ENCODE data around the gene MEIS1.

The MEIS1 gene

DNA sequence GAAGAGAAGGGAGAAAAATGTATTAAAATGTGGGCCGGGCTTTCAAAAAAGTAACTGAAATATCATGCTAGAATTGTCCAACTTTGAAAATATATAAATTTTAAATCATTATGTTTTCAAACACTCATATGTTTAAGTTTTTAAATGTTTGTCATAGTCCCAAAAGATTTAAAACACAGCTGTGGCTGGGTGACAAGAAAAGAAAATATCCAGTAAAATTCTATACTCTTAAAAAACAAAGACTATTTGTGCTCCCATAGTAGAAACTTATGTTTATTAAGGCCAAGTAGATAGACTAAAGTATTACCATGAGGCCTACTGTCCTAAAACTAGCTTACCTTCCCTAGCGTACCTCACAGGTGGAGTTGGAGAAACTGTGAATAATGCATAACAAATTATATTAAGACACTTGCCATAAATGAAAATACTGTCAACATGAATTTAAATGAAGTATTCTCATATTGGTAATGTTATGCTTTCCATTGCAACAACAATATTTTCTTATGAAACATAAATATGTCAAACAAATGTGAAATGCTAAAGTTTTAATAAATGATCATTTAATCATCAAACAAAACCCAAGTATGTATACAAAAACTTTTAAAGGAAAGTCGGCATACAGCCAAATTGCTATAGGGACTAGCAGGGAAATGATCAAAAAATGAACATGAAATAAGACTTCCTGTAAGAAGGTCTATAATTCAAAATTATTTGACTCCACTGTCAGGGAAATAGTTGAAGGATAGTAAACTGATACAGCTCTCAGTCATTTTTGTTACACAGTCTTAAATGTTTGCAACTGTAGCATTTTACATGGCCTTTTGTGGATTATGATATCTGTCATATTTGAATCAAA, 13.4 kb downstream of the MEIS1 start:
- DNase-seq: no peak
- no peak overlapping the region for H3K18ac ChIP-seq (ENCODE audit: low read depth in 1 of 2, low read length in 2 of 2)
- no peak overlapping the region for H3K27ac ChIP-seq (ENCODE audit: low read length, poor library complexity, severe bottlenecking)
- no peak overlapping the region for H2BK15ac ChIP-seq (ENCODE audit: low read depth, poor library complexity, severe bottlenecking)
- no peak overlapping the region for H3K4ac ChIP-seq (ENCODE audit: low read depth in 1 of 2, low read length in 2 of 2)
- no peak overlapping the region for H2BK120ac ChIP-seq (ENCODE audit: low read depth, low read length)
- peaks cover 6 to 13% of the 10 kb centered on the region in 2 experiments for H3K36me3 ChIP-seq (ENCODE audit: control insufficient read depth in 1 of 2, insufficient read depth in 2 of 2, low read depth in 1 of 2, low read length in 2 of 2)
- peak overlapping the region; percentile 99 for H3K9ac ChIP-seq (ENCODE audit: low read length)
- no peak overlapping the region for H3K14ac ChIP-seq (ENCODE audit: low read length in 2 of 2)
- H2BK12ac ChIP-seq (ENCODE audit: low read length in 2 of 2): no peak overlapping the region
- H3K23ac ChIP-seq (ENCODE audit: low read length in 2 of 2): no peak overlapping the region
- H4K91ac ChIP-seq (ENCODE audit: low read length): no peak overlapping the region
- H3K79me1 ChIP-seq (replicated peaks; ENCODE audit: low read length, poor library complexity, severe bottlenecking): peaks cover 4% of the 10 kb centered on the region
- no peak overlapping the region for H3K4me2 ChIP-seq (ENCODE audit: low read length, poor library complexity, severe bottlenecking)
- no peak overlapping the region for H3K4me3 ChIP-seq (ENCODE audit: insufficient read depth in 1 of 2, low read depth in 1 of 2, low read length in 2 of 2)
- no peak overlapping the region for H4K8ac ChIP-seq (ENCODE audit: low read length)
- WGBS: no CpG with 5 or more reads among the region's 3 CpGs
- peaks cover 15% of the 10 kb centered on the region for H3K4me1 ChIP-seq (ENCODE audit: control insufficient read depth, insufficient read depth, low read depth, low read length)
- no peak overlapping the region for H2AFZ ChIP-seq (ENCODE audit: low read depth, low read length)
- no peaks in the 10 kb centered on the region for H3K9me3 ChIP-seq (ENCODE audit: control insufficient read depth, low read length)
- no peak overlapping the region for H2BK5ac ChIP-seq (ENCODE audit: low read depth, low read length, poor library complexity, severe bottlenecking)
- H2AK5ac ChIP-seq (ENCODE audit: low read length, severe bottlenecking): no peak overlapping the region
- H3K27me3 ChIP-seq (ENCODE audit: control insufficient read depth in 1 of 2, insufficient read depth in 1 of 2, low read length in 2 of 2): peaks cover 0 to 10% of the 10 kb centered on the region in 2 experiments

DNA sequence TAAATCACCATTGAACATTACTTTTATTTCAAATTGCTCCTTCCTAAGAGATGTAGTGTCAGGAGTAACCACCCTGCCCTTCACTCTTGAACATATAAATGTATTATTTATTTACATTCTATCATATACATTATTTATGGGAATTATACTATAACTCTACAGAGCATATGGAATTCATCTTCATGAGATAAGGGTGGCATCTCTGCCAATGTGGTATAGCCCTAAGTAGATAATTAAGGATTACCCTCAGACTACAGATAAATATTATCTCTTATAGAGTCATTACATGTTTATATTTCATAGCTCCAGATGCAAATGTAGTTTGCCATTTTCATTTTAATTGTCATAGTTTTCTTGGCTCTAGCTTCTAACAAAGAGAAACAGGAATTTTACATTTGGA, 17.3 kb downstream of the MEIS1 start:
- Histone ChIP-seq H3K36me3 (ENCODE audit: control insufficient read depth in 1 of 2, insufficient read depth in 2 of 2, low read depth in 1 of 2, low read length in 2 of 2) (peaks cover 0 to 20% of the 10 kb centered on the region in 2 experiments), H2AFZ (ENCODE audit: low read depth, low read length) (no peak overlapping the region), H2BK5ac (ENCODE audit: low read depth, low read length, poor library complexity, severe bottlenecking) (no peak overlapping the region)

GRCh38 chr2:66452917-66453316, 18.0 kb downstream of the MEIS1 start:
- Histone ChIP-seq H2AFZ (ENCODE audit: low read depth, low read length) (no peak overlapping the region), H2AK5ac (ENCODE audit: low read length, severe bottlenecking) (no peak overlapping the region), H3K23ac (ENCODE audit: low read length in 2 of 2) (no peak overlapping the region), H3K14ac (ENCODE audit: low read length in 2 of 2) (no peak overlapping the region), H3K27ac (ENCODE audit: low read length, poor library complexity, severe bottlenecking) (no peak overlapping the region), H2BK12ac (ENCODE audit: low read length in 2 of 2) (no peak overlapping the region), H3K79me1 (replicated peaks; ENCODE audit: low read length, poor library complexity, severe bottlenecking) (peaks cover 2% of the 10 kb centered on the region), H2BK15ac (ENCODE audit: low read depth, poor library complexity, severe bottlenecking) (no peak overlapping the region), H2BK120ac (ENCODE audit: low read depth, low read length) (no peak overlapping the region), H3K9ac (ENCODE audit: low read length) (no peak overlapping the region), H3K4me3 (ENCODE audit: insufficient read depth in 1 of 2, low read depth in 1 of 2, low read length in 2 of 2) (no peak overlapping the region), H3K9me3 (ENCODE audit: control insufficient read depth, low read length) (no peaks in the 10 kb centered on the region), H3K4ac (ENCODE audit: low read depth in 1 of 2, low read length in 2 of 2) (no peak overlapping the region), H3K18ac (ENCODE audit: low read depth in 1 of 2, low read length in 2 of 2) (no peak overlapping the region), H3K27me3 (ENCODE audit: control insufficient read depth in 1 of 2, insufficient read depth in 1 of 2, low read length in 2 of 2) (no peaks in the 10 kb centered on the region), H3K36me3 (ENCODE audit: control insufficient read depth in 1 of 2, insufficient read depth in 2 of 2, low read depth in 1 of 2, low read length in 2 of 2) (peaks cover 3 to 27% of the 10 kb centered on the region in 2 experiments), H2BK5ac (ENCODE audit: low read depth, low read length, poor library complexity, severe bottlenecking) (no peak overlapping the region), H4K8ac (ENCODE audit: low read length) (no peak overlapping the region), H4K91ac (ENCODE audit: low read length) (no peak overlapping the region), H3K4me1 (ENCODE audit: control insufficient read depth, insufficient read depth, low read depth, low read length) (no peaks in the 10 kb centered on the region), H3K4me2 (ENCODE audit: low read length, poor library complexity, severe bottlenecking) (no peak overlapping the region)
- DNase-seq: no peak
- WGBS: 100% methylated on average over 1 of the region's 2 CpGs

More for the DNA sequence above, 17.3 kb downstream of the MEIS1 start:
- Histone ChIP-seq H3K9ac (ENCODE audit: low read length) (no peak overlapping the region), H4K8ac (ENCODE audit: low read length) (no peak overlapping the region), H3K4me3 (ENCODE audit: insufficient read depth in 1 of 2, low read depth in 1 of 2, low read length in 2 of 2) (no peak overlapping the region), H3K4me2 (ENCODE audit: low read length, poor library complexity, severe bottlenecking) (no peak overlapping the region), H2AK5ac (ENCODE audit: low read length, severe bottlenecking) (no peak overlapping the region), H2BK12ac (ENCODE audit: low read length in 2 of 2) (no peak overlapping the region), H3K4ac (ENCODE audit: low read depth in 1 of 2, low read length in 2 of 2) (no peak overlapping the region), H3K4me1 (ENCODE audit: control insufficient read depth, insufficient read depth, low read depth, low read length) (no peaks in the 10 kb centered on the region), H3K18ac (ENCODE audit: low read depth in 1 of 2, low read length in 2 of 2) (no peak overlapping the region), H3K79me1 (replicated peaks; ENCODE audit: low read length, poor library complexity, severe bottlenecking) (peaks cover 2% of the 10 kb centered on the region), H4K91ac (ENCODE audit: low read length) (no peak overlapping the region), H3K9me3 (ENCODE audit: control insufficient read depth, low read length) (no peaks in the 10 kb centered on the region), H2BK120ac (ENCODE audit: low read depth, low read length) (no peak overlapping the region), H2BK15ac (ENCODE audit: low read depth, poor library complexity, severe bottlenecking) (no peak overlapping the region), H3K14ac (ENCODE audit: low read length in 2 of 2) (no peak overlapping the region), H3K27me3 (ENCODE audit: control insufficient read depth in 1 of 2, insufficient read depth in 1 of 2, low read length in 2 of 2) (no peaks in the 10 kb centered on the region), H3K23ac (ENCODE audit: low read length in 2 of 2) (no peak overlapping the region), H3K27ac (ENCODE audit: low read length, poor library complexity, severe bottlenecking) (no peak overlapping the region)
- DNase-seq: no peak

GRCh38 chr2:66455490-66455889, 20.6 kb downstream of the MEIS1 start:
- no peak overlapping the region for H3K4me3 ChIP-seq (ENCODE audit: insufficient read depth in 1 of 2, low read depth in 1 of 2, low read length in 2 of 2)
- no peak overlapping the region for H2BK12ac ChIP-seq (ENCODE audit: low read length in 2 of 2)
- no peaks in the 10 kb centered on the region for H3K9me3 ChIP-seq (ENCODE audit: control insufficient read depth, low read length)
- H3K36me3 ChIP-seq (ENCODE audit: control insufficient read depth in 1 of 2, insufficient read depth in 2 of 2, low read depth in 1 of 2, low read length in 2 of 2): peaks cover 3 to 40% of the 10 kb centered on the region in 2 experiments
- peaks cover 2% of the 10 kb centered on the region for H3K79me1 ChIP-seq (replicated peaks; ENCODE audit: low read length, poor library complexity, severe bottlenecking)
- no peak overlapping the region for H3K9ac ChIP-seq (ENCODE audit: low read length)
- no peak overlapping the region for H4K91ac ChIP-seq (ENCODE audit: low read length)
- no peak for DNase-seq
- no peak overlapping the region for H3K27ac ChIP-seq (ENCODE audit: low read length, poor library complexity, severe bottlenecking)
- H2BK120ac ChIP-seq (ENCODE audit: low read depth, low read length): no peak overlapping the region
- no peak overlapping the region for H3K4me2 ChIP-seq (ENCODE audit: low read length, poor library complexity, severe bottlenecking)
- H3K23ac ChIP-seq (ENCODE audit: low read length in 2 of 2): no peak overlapping the region
- H3K4me1 ChIP-seq (ENCODE audit: control insufficient read depth, insufficient read depth, low read depth, low read length): no peaks in the 10 kb centered on the region
- no peak overlapping the region for H2AK5ac ChIP-seq (ENCODE audit: low read length, severe bottlenecking)
- no peak overlapping the region for H4K8ac ChIP-seq (ENCODE audit: low read length)
- no peak overlapping the region for H3K18ac ChIP-seq (ENCODE audit: low read depth in 1 of 2, low read length in 2 of 2)
- WGBS: 100% methylated on average over 1 of the region's 2 CpGs
- H3K14ac ChIP-seq (ENCODE audit: low read length in 2 of 2): no peak overlapping the region
- no peaks in the 10 kb centered on the region for H3K27me3 ChIP-seq (ENCODE audit: control insufficient read depth in 1 of 2, insufficient read depth in 1 of 2, low read length in 2 of 2)
- no peak overlapping the region for H2BK15ac ChIP-seq (ENCODE audit: low read depth, poor library complexity, severe bottlenecking)
- no peak overlapping the region for H2BK5ac ChIP-seq (ENCODE audit: low read depth, low read length, poor library complexity, severe bottlenecking)
- no peak overlapping the region for H2AFZ ChIP-seq (ENCODE audit: low read depth, low read length)
- H3K4ac ChIP-seq (ENCODE audit: low read depth in 1 of 2, low read length in 2 of 2): no peak overlapping the region
